Transverse colon (tissue), 4 donors: Measurements from ENCODE around the gene YBX2.

Source experiments
- CTCF ChIP-seq, 5 experiments: fragments of 200-600 bp in 3 of 5; fragments of 450-650 bp in 2 of 5; sonication (generic) in 3 of 5; IDR thresholded peaks; 1 replicate in 2 of 5; 2 replicates in 3 of 5; pipeline ENCODE4 v1.5.1; 2016 to 2017; ENCODE audit warnings: antibody characterized with exemption in 5 of 5, inconsistent platforms in 3 of 5, mild to moderate bottlenecking in 2 of 5, moderate library complexity in 1 of 5
- EP300 ChIP-seq: sonication (generic); formaldehyde crosslinking; IDR thresholded peaks from one replicate; pipeline ENCODE4 v1.6.1; 2017; ENCODE audit warnings: antibody characterized with exemption, low read depth
- POLR2A ChIP-seq: fragments of 450-650 bp; IDR thresholded peaks from one replicate; pipeline ENCODE4 v1.6.1; 2016; ENCODE audit warnings: antibody characterized with exemption, mild to moderate bottlenecking, moderate library complexity
- POLR2AphosphoS5 ChIP-seq, 3 donors: sonication (generic); formaldehyde crosslinking; IDR thresholded peaks; one replicate each; pipeline ENCODE4 v1.6.1; 2016; ENCODE audit warnings: antibody characterized with exemption in 3 of 3

GRCh38 chr17:7241783-7242716 lies 52.4 kb downstream of the YBX2 start, which contains the start of gene GABARAP:
- TF ChIP-seq CTCF (IDR thresholded peaks at IDR 0.05) (no peak), POLR2AphosphoS5 (IDR thresholded peaks at IDR 0.05) (peak in 2 of 3 donors; percentile 65 to 72), POLR2A (peak; percentile 73), EP300 (no peak)
